IPS-20b (cell line): ENCODE data around the gene TRABD2A.
A peak's percentile ranks its signal among the peaks of the same experiment; 100 is the strongest.

Experiments
- H3K27ac ChIP-seq: one replicate; pipeline ENCODE4 v1.5.1; 2013; ENCODE audit warnings: low read length
- H3K27me3 ChIP-seq: 2 replicates; pipeline ENCODE4 v1.6.1; 2013; ENCODE audit warnings: mild to moderate bottlenecking, low read length, inconsistent platforms; ENCODE audit not compliant: insufficient read depth
- H3K36me3 ChIP-seq: 2 replicates; pipeline ENCODE4 v1.6.1; 2013; ENCODE audit warnings: low read depth, mild to moderate bottlenecking, inconsistent platforms, low read length, moderate library complexity; ENCODE audit not compliant: insufficient read depth
- H3K4me1 ChIP-seq: 2 replicates; pipeline ENCODE4 v1.6.1; 2013; ENCODE audit warnings: mild to moderate bottlenecking, control low read depth, inconsistent platforms, low read length, moderate library complexity; ENCODE audit not compliant: insufficient read depth
- H3K4me3 ChIP-seq: 2 replicates; pipeline ENCODE4 v1.5.1; 2013; ENCODE audit warnings: mild to moderate bottlenecking, low read length, inconsistent platforms
- H3K9ac ChIP-seq: 2 replicates; pipeline ENCODE4 v1.6.1; 2013; ENCODE audit warnings: low read depth, mild to moderate bottlenecking, inconsistent platforms, low read length, moderate library complexity
- H3K9me3 ChIP-seq: 2 replicates; pipeline ENCODE4 v1.6.1; 2013; ENCODE audit warnings: mild to moderate bottlenecking, low read depth, low read length, inconsistent platforms; ENCODE audit not compliant: insufficient read depth

TRABD2A gene

DNA sequence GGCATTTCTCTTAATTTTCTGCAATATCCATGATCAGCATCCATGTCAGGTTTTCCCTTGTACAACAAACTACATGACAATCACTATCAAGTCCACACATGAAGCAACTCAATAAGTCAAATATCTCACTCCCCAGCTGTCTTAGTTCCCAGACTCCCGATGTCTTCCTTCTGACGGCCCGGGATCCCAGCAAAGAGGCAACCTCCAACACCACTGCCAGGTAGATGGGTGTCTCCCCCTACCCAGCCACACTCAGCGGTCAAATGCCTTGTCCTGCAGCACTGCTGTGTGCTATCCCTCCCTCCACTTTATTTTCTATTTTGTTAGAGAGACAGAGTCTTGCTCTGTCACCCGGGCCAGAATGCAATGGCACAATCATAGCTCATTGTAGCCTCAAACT lies 23.3 kb downstream of the TRABD2A start:
- H3K27ac ChIP-seq: no peak overlapping the region
- no peaks in the 10 kb centered on the region for H3K36me3 ChIP-seq
- H3K27me3 ChIP-seq: peaks cover 48% of the 10 kb centered on the region
- no peaks in the 10 kb centered on the region for H3K9me3 ChIP-seq
- no peak overlapping the region for H3K9ac ChIP-seq
- no peak overlapping the region for H3K4me3 ChIP-seq
- H3K4me1 ChIP-seq: peaks cover 15% of the 10 kb centered on the region; the same call in 1 of the 2 replicates

DNA sequence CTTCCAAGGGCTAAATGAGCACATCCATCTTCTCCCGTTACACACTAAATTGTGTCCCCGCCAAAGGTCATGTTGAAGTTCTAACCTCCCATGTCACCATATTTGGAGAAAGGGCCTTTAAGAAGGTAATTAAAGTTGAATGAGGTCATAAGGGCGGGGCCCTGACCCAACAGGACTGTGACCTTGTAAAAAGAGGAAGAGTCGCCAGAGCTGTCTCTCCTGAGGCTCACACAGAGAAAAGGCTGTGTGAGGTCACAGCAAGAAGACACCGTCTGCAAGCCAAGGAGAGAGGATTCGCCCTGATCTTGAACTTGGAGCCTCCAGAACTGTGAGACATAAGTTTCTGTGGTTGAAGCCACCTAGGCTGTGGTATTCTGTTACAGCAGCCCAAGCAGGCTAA lies 24.1 kb downstream of the TRABD2A start:
- Histone ChIP-seq H3K9me3 (no peaks in the 10 kb centered on the region), H3K27me3 (peaks cover 43% of the 10 kb centered on the region)

DNA sequence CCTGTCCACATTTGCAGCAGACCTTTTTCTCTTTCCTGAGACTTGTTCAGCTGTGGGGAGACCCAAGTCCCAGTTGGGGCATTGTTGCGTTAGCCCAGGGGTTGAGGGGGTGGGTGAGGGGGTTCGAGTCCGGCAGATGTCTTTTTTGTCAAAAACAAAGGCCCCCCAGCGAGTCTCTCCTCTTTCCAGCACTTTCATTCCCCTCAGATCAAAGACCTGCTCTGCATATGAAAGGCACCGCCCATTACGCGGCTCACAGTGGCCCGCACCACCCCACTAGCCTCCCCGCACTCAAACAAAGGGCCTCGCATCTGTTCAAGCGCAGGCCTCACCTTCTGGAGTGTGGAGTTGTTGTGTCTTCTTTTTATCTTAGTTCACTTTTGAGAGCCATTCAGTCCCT lies 25.2 kb downstream of the TRABD2A start:
- H3K27ac ChIP-seq: no peak overlapping the region
- H3K9ac ChIP-seq: no peak overlapping the region
- no peaks in the 10 kb centered on the region for H3K9me3 ChIP-seq
- H3K4me1 ChIP-seq: peaks cover 15% of the 10 kb centered on the region; the same call in 1 of the 2 replicates
- H3K4me3 ChIP-seq: peak overlapping the region; percentile 38; the same call in 1 of the 2 replicates
- peaks cover 43% of the 10 kb centered on the region for H3K27me3 ChIP-seq
- H3K36me3 ChIP-seq: no peaks in the 10 kb centered on the region

More for the DNA sequence above, 24.1 kb downstream of the TRABD2A start:
- Histone ChIP-seq H3K4me1 (peaks cover 15% of the 10 kb centered on the region; the same call in 1 of the 2 replicates), H3K36me3 (no peaks in the 10 kb centered on the region), H3K27ac (no peak overlapping the region), H3K4me3 (no peak overlapping the region), H3K9ac (no peak overlapping the region)

DNA sequence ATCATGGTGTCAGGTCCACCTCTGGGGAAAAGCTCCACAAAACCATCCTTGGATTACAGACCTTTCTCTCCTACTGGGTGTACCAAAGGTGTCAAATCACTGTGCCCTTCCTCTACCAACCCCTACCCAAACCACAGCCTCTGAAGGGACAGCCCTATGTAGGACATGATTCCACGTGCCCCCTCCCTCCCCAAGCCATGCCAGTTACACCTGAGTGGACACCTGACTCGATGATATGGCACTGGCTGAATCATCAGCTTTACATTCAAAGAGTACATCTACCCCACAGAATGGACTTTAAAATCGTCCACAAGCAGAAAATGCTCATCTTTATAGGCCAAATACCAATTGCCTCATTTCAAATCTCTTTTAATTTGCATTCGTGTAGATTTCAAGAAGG lies 26.0 kb downstream of the TRABD2A start:
- Histone ChIP-seq H3K36me3 (no peaks in the 10 kb centered on the region), H3K9me3 (no peaks in the 10 kb centered on the region), H3K27ac (no peak overlapping the region), H3K4me3 (no peak overlapping the region), H3K27me3 (peaks cover 43% of the 10 kb centered on the region), H3K4me1 (peaks cover 15% of the 10 kb centered on the region; the same call in 1 of the 2 replicates), H3K9ac (no peak overlapping the region)

DNA sequence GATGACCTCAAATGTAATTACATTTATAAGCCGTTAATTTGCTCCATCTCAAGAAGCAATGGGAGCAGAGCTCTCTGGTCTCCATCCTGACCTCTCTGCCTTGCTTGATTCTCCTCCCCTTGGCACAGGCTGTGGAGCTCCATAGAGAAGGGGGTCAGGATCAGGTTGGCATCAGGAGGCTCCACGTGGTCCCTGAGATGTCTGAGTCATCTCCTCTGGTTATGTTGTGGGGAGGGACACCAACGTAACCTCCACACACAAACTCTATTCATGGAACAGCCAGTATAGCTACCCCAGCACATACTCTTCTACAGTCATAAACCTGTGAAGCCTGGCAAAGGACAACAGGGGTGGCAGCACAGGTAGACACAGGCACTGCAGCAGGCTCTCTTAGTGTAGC lies 29.0 kb downstream of the TRABD2A start:
- H3K4me3 ChIP-seq: no peak overlapping the region
- no peaks in the 10 kb centered on the region for H3K9me3 ChIP-seq
- H3K27me3 ChIP-seq: peaks cover 29% of the 10 kb centered on the region
- H3K4me1 ChIP-seq: peaks cover 15% of the 10 kb centered on the region; the same call in 1 of the 2 replicates
- H3K36me3 ChIP-seq: no peaks in the 10 kb centered on the region
- H3K27ac ChIP-seq: no peak overlapping the region
- H3K9ac ChIP-seq: no peak overlapping the region

DNA sequence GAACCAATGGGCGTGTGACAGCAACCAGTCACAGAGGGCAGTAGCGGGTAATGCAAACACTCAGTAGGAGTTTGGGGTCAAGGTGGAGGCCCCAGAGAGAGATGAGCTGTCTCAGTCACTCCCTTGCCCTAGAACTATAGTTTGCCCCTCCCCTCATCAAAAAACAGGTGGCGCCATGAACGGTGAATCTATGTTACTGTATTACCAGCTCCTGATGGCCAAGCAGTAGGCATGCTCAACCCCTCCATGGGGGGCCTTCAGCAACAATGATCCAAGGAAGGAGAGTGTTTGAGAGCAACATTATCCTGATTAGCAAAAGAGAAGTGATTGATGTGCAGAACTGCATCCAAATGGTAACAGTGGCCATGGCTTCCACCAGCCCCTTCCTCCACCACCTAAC lies 30.4 kb downstream of the TRABD2A start:
- Histone ChIP-seq H3K4me1 (peaks cover 3% of the 10 kb centered on the region; the same call in 1 of the 2 replicates), H3K36me3 (no peaks in the 10 kb centered on the region), H3K9me3 (no peaks in the 10 kb centered on the region), H3K4me3 (no peak overlapping the region), H3K27ac (no peak overlapping the region), H3K27me3 (peaks cover 15% of the 10 kb centered on the region), H3K9ac (no peak overlapping the region)

DNA sequence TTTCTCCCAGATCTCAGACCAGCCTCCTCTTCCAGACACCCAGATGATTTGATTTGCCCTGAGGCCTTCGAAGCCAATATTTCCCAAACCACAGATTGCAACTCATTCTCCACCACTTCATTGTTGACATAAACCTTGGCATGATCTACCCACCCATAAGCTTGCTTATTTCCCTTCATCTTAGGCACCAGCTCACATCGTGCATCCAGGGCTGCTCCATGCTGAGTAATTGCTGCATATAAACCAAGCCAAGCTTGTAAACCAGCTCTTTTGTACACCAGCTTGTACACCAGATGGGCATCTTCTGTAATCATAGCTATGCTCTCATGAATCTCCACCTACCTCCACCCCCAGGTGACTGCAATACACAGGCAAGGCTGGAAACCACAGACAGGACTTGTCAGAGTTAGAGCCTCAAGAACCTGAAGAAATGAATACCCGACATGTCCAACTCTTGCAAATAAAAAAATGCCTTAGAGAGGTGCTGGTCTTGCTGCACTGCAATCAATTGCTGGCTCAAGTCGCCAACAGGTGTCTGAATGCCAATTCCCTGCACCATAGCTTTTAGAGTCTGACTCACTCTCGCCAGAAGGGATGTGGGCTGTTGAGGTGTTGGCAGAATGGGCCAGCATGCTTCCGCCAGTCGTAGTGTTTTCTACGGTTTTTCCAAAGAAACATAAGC lies 31.5 kb downstream of the TRABD2A start:
- no peaks in the 10 kb centered on the region for H3K4me1 ChIP-seq
- H3K27ac ChIP-seq: no peak overlapping the region

DNA sequence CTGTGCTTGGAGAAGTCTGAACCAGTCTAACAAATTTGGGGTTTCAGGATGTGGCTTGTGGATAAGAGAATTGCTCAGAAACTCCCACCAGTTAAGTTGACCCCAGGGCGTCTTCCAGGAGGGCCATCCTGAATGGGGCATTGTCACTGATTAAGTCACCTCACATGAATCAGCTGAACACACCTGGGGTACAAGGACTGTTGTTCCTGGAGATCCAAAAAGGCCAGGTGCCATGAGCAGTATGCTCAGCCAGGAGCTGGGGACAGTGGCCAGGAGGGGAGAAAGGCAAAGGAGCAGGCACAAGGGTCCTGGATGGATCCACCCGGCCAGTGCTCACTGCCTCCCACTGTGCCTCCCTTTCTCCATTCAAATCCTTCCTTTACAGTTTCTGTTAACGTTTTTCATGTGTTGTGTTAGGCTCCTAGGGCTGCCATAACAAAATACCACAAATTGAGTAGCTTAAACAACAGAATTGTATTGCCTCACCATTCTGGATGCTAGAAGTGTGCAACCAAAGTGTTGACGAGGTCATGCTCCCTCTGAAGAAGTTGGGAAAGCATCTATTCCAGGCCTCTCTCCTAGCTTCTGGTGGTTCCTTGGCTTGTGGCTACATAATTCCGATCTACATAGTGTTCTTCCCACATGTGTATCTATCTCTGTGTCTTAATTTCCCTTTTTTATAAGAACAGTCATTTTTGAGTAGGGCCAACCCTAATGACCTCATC lies 33.4 kb downstream of the TRABD2A start:
- Histone ChIP-seq H3K27me3 (no peaks in the 10 kb centered on the region), H3K9me3 (no peaks in the 10 kb centered on the region), H3K27ac (no peak overlapping the region), H3K4me3 (no peak overlapping the region), H3K36me3 (no peaks in the 10 kb centered on the region), H3K4me1 (no peaks in the 10 kb centered on the region), H3K9ac (no peak overlapping the region)

More for the DNA sequence above, 31.5 kb downstream of the TRABD2A start:
- H3K27me3 ChIP-seq: peaks cover 5% of the 10 kb centered on the region
- H3K9me3 ChIP-seq: no peaks in the 10 kb centered on the region
- H3K9ac ChIP-seq: no peak overlapping the region
- H3K4me3 ChIP-seq: no peak overlapping the region
- H3K36me3 ChIP-seq: no peaks in the 10 kb centered on the region

DNA sequence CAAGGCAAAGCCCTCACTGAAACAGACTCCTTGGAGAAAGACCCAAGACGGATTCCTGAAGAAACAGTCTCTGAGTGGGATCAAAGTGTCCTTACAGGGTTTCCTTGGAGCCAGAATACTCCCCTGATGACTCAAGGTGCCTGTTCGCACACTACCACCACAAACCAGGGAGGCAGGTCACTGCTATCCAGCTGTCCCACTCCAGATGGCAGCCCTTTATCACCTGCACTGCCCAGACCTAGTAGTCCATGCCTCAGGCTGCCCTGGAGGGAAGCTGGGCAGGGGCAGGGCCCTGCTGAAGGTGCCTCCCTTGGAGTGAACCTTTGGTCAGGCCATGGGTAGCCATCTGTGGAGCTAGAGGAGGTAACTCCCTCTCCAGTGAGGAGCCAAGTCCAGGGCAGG lies 34.1 kb downstream of the TRABD2A start:
- no peaks in the 10 kb centered on the region for H3K27me3 ChIP-seq
- H3K9me3 ChIP-seq: no peaks in the 10 kb centered on the region
- H3K4me3 ChIP-seq: no peak overlapping the region
- H3K36me3 ChIP-seq: no peaks in the 10 kb centered on the region
- H3K9ac ChIP-seq: no peak overlapping the region
- H3K4me1 ChIP-seq: no peaks in the 10 kb centered on the region
- no peak overlapping the region for H3K27ac ChIP-seq

DNA sequence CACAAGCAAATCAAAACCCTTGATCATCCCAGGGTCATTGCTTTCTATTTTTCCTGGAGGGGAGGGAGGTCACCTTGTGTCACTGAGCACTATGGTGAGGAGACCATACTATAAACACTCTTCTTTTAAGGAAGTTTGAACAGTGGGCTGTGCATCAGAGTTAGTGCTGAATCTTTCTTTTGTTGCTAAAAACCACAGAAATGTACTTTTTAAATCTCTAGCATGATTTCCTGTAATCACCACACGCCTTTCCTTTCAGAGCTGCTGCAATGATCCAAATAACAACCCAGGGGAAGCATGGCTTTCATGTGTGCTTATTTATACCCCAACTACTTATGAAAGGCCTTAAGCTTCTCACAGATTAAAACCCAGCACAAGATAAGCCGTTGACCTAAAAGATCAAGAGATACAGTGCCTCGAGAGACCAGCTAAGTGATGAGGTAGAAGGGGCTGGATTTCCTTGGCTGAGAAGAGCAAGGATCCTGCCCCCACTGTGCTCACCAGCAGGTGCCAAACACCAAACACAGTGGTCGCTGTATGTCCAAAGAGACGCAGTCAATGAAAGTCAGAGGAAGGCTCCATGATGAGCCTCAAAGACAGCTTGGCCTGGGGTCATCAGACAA lies 34.7 kb downstream of the TRABD2A start:
- Histone ChIP-seq H3K27ac (no peak overlapping the region), H3K4me1 (no peaks in the 10 kb centered on the region), H3K9ac (no peak overlapping the region), H3K4me3 (no peak overlapping the region), H3K36me3 (no peaks in the 10 kb centered on the region), H3K9me3 (no peaks in the 10 kb centered on the region), H3K27me3 (no peaks in the 10 kb centered on the region)

DNA sequence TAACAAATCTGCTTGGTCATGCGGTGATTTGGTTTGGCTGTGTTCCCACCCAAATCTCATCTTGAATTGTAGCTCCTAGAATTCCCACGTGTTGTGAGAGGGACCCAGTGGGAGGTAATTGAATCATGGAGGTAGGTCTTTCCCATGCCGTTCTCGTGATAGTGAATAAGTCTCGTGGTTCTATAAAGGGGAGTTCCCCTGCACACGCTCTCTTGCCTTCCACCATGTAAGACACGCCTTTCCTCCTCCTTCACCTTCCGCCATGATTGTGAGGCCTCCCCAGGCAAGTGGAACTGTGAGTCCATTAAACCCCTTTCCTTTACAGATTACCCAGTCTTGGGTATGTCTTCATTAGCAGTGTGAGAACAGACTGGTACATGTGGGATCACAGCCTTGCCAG lies 36.7 kb downstream of the TRABD2A start:
- Histone ChIP-seq H3K27me3 (no peaks in the 10 kb centered on the region), H3K4me1 (no peaks in the 10 kb centered on the region), H3K9ac (no peak overlapping the region), H3K27ac (no peak overlapping the region), H3K9me3 (no peaks in the 10 kb centered on the region), H3K36me3 (no peaks in the 10 kb centered on the region), H3K4me3 (no peak overlapping the region)

DNA sequence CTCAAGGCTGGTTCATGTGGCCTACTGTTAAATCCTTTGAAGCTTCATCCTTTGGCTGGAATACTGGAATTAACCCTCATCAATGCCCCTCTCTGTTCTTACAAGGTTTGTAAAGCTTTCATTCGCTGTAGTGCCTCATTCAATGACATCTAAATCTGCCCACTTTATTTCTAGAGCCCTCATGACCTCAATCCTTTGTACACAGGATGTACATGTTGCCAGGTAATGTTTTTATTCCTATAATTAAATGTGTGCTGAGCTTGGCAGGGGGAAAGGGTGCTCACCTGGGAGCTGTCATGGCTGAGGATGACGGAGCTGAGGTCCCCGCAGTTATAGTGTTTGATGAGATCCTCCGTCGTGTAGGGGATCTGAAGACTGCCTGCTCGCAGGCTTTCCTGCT lies 39.3 kb downstream of the TRABD2A start:
- Histone ChIP-seq H3K4me3 (no peak overlapping the region), H3K27me3 (no peaks in the 10 kb centered on the region), H3K4me1 (no peaks in the 10 kb centered on the region)

More for the DNA sequence above, 39.3 kb downstream of the TRABD2A start:
- Histone ChIP-seq H3K36me3 (no peaks in the 10 kb centered on the region), H3K9ac (no peak overlapping the region), H3K9me3 (peaks cover under 1% of the 10 kb centered on the region), H3K27ac (no peak overlapping the region)
